ENCODE measurements around the gene CHPF. TPM values are rescaled to one million over a fixed set of nuclear protein-coding genes. Genes with fewer than 3 reads are reported as not detected.

CHPF gene
- total RNA-seq, 1 donor from 2014 or later, result 285 TPM

GRCh38 chr2:219565130-219566080 lies 21.8 kb upstream of the CHPF start:
- DNase-seq (ENCODE audit: low read depth), result no peak
- Histone ChIP-seq H3K4me3 (ENCODE audit: low read depth, low read length) (no peak overlapping the region), H3K27me3 (ENCODE audit: control insufficient read depth, insufficient read depth, low read length) (peaks cover 13% of the 10 kb centered on the region), H3K36me3 (ENCODE audit: control insufficient read depth, insufficient read depth, low read length) (peaks cover 1% of the 10 kb centered on the region)
- TF ChIP-seq CTCF (IDR thresholded peaks at IDR 0.05; ENCODE audit: insufficient read depth, low read length, poor library complexity, severe bottlenecking), result no peak

DNA sequence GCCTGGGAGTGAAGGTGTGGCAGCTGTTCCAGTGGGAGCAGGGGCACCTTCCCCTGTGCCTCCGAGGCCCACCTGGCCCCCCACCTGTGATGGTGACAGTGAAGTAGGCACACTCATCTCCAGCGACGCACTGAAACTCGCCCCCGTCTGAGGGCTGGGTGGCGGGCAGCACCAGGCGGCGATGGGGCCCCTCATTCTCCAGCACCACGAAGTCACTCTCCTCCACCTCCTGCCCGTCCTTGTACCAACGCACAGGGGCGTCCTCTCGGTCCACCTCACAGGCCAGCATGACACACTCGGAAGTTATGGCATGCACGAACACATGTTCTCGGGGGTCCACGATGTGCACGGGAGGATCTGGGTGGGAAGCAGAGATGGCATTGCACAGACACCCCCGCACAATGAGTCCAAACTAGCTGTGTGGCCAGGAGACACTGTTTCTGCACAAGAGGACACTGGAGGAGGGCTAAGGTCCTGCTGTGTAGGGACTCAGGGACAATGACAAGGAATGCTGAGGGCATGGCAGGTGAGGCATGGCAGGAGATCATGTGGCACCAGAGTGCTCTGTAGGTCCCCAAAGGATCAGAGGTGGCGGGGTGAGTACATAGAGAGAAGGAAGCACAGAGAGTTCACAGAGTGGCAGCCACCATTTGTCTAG lies 19.8 kb upstream of the CHPF start:
- Histone ChIP-seq H3K4me3 (ENCODE audit: low read depth, low read length) (no peak overlapping the region), H3K27me3 (ENCODE audit: control insufficient read depth, insufficient read depth, low read length) (peaks cover 13% of the 10 kb centered on the region), H3K36me3 (ENCODE audit: control insufficient read depth, insufficient read depth, low read length) (peaks cover 1% of the 10 kb centered on the region)
- TF ChIP-seq CTCF (IDR thresholded peaks at IDR 0.05; ENCODE audit: insufficient read depth, low read length, poor library complexity, severe bottlenecking), result no peak
- DNase-seq (ENCODE audit: low read depth), result no peak

DNA sequence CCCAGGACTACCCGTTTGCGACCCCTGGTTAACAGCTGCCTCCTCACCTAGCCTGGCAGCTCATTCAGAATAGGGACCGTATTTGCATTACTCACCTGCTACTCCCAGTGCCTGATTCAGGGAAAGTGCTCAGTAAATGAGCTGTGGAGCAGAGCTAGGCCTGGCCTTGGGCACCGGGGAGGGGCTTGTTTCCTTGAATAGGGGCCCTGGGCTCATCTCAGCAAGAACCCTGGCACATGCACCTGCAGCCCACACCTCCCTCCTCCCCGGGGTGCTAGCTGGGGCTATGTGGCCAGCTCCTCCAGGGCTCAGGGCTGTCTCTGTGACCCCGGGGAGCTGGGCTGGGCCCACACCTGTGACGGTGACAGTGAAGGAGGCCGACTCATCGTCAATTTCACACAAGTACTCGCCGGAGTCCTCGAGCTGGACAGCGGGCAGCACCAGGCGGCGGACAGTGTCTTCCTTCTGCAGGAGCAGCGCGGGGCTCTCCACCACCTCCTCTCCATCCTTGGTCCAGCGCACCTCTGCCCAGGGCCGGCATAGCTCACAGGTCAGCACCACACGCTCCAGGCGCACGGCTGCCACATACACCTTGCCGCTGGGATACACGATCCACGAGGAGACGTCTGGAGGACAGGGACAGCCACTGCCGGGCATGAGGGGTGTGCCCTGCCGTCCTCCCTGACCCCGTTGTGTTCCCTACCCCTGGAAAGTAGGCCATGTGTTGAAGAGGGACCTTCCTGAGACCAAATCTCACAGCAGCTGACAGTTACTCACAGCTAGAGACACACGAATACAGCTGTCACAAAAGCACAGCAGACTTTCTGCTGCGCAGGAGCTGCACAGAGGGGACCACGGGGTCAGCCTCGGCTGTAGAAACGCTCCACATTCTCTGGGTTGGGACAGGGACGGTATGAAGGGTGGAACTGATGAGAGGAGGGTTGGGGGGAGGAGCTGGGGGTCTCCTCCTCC lies 18.7 kb upstream of the CHPF start:
- Histone ChIP-seq H3K36me3 (ENCODE audit: control insufficient read depth, insufficient read depth, low read length) (peaks cover 1% of the 10 kb centered on the region), H3K4me3 (ENCODE audit: low read depth, low read length) (no peak overlapping the region), H3K27me3 (ENCODE audit: control insufficient read depth, insufficient read depth, low read length) (peaks cover 13% of the 10 kb centered on the region)
- TF ChIP-seq CTCF (IDR thresholded peaks at IDR 0.05; ENCODE audit: insufficient read depth, low read length, poor library complexity, severe bottlenecking), result no peak
- DNase-seq (ENCODE audit: low read depth), result no peak

DNA sequence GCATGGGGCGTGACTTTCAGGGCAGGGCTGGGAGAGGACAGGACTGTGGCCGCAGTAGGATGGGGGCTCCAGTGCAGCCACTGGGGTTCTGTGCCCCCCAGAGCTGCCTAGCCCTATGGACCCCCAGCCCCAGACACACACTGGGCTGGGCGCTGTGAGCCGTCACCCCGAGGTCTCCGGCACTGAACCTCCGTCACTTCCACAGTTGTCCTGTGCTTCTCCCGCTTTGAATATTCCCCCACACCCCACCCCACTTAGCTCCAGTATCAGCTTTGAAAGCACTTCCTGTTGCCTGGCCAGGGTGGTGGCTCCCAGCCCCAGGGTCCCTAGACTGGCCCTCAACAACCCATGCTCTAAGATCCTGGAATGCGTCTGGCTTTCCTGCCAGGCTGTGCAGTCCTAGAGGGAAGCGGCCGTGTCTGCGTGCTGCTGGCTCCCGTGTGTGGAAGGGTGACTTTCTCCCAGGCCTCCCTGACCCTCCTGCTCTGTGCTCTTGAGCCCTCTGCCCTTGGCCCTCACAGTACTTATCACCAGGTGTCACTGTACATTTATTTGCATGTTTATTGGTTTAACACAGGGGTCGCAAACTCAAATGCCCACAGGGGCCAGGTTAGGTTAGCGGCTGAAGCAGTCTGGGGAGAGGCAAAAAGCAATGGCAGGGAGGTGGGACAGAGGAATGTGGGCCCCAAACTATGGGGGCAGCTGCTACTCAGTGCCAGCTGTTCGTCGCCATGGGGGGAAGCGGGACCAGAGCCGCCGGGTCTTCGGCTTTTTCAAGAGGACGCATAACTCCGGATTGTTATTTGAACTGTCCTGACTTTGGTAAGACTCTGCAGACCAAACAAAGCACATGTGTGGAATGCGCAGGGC lies 17.8 kb upstream of the CHPF start:
- no peak for DNase-seq (ENCODE audit: low read depth)
- peaks cover 1% of the 10 kb centered on the region for H3K36me3 ChIP-seq (ENCODE audit: control insufficient read depth, insufficient read depth, low read length)
- H3K4me3 ChIP-seq (ENCODE audit: low read depth, low read length), result no peak overlapping the region
- no peak for TF ChIP-seq CTCF (IDR thresholded peaks at IDR 0.05; ENCODE audit: insufficient read depth, low read length, poor library complexity, severe bottlenecking)
- peaks cover 13% of the 10 kb centered on the region for H3K27me3 ChIP-seq (ENCODE audit: control insufficient read depth, insufficient read depth, low read length)

DNA sequence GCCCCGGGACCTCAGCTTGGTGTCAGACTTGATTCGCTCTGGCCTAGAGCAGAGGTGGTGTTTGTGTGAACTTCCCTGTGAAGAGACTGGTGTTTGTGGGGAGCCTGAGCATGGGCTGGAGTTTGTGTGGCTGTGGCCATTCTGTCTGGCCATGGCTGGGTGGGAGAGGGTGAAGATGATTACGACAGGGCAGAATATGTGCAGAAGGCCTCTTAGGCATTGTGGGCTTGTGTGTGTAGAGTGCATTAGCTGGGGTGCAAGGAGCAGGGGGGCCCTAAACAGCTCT lies 17.2 kb upstream of the CHPF start:
- Histone ChIP-seq H3K27me3 (ENCODE audit: control insufficient read depth, insufficient read depth, low read length) (peaks cover 13% of the 10 kb centered on the region), H3K4me3 (ENCODE audit: low read depth, low read length) (no peak overlapping the region), H3K36me3 (ENCODE audit: control insufficient read depth, insufficient read depth, low read length) (peaks cover 1% of the 10 kb centered on the region)
- DNase-seq (ENCODE audit: low read depth), result no peak
- no peak for TF ChIP-seq CTCF (IDR thresholded peaks at IDR 0.05; ENCODE audit: insufficient read depth, low read length, poor library complexity, severe bottlenecking)
